GM04503 (cell line): ENCODE results near the gene HORMAD2.
A peak's percentile ranks its signal among the peaks of the same experiment; 100 is the strongest.
"Not testable (repeated sequence)": the region's sequence is repeated elsewhere in the genome, so short reads cannot be mapped to it uniquely, and the experiment has no call there.

Source experiments
- DNase-seq: peaks from one replicate; pipeline ENCODE4 v3.0.0-alpha.2; 2012; ENCODE audit warnings: low read depth

HORMAD2 gene

DNA sequence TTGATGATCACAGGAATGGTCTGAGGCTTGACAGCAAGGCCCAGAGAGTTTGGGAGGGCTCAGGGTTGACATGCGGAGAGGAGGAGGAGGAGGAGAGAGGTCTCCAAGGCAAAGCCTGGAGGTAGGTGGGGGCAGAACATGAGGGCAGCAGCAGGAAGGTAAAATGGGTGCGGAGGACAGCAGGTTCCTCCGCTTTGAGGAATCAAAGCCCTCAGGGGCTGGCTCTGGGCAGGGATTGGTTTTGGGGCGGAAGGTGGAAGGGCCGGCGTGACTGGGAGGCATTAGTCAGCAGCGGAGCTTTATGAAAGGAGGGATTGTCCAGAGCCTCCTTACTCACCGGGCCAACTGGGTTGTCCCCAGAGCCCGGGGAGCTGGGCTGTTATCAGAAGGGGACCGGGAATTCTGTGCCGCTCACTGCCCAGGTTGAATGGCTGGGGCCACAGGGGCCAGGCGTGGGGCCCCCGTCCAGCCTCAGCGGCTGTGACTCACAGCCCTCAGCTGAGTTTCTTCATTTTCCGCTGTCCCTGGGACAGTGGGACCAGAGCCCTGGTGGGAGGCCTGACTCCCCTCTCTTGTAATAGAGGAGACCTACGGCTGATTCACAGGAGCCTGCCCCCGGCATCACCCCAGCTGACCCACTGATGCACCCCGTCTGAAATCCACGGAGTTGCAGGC lies 130.1 kb downstream of the HORMAD2 start:
- DNase-seq, result no peak

DNA sequence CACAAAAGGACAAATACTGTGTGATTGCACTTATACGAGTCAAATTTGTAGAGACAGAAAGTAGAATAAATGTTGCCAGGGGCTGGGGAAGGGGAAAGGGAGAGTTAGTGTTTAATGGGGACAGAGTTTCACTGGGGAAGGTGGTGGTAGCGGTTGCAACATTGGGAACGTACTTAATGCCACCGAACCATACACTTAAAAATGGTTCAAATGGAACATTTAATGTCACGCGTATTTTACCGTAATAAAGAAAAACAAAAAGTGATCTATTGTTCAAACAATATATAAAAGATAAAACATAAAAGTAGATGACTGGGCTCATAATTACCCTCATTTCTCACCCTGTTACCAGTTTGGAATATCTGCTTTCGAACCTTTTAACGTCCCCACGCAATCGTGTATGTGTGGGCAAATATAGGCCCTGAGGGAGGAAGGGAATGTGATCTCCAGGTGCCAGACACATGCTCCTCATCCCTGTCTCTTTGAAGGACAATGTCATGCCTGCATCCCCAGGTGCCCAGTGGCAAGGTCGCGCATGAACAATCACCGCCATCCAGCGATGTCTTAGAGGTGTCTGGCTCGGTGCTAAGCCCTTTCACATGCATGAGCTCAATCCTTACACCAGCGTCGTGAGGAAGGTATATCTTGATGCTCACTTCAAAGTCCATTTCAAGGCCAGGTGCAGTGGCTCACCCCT lies 131.0 kb downstream of the HORMAD2 start:
- DNase-seq, result no peak

DNA sequence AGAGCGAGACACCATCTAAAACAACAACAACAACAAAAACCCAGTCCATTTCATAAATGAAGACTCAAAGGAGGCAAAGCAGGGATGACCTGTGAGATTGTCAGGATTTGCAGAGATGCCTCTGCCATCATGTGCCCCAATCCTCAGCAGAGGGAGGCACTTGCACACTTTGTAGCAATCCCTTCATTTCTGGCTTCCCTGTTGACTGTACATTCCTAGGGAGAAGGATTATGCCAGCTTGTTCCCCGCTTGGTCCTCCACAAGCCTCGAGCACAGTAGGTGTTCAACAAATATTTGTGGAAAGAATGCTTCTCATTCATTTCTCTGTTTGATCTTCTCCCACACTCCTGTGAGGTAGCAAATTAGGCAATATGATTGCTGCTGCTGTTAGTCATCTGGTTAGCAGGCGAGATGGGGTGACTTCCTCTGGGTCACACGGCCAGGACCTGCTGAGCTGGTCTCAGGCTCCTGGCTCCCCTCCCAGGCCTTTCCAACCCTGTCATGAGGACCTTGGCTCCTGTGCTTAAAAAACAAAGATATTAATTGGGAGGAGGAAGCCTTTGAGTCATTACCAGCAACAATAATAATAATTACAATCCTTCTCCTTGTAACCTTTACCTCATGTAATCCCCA lies 132.2 kb downstream of the HORMAD2 start:
- DNase-seq, result peak; percentile 83

DNA sequence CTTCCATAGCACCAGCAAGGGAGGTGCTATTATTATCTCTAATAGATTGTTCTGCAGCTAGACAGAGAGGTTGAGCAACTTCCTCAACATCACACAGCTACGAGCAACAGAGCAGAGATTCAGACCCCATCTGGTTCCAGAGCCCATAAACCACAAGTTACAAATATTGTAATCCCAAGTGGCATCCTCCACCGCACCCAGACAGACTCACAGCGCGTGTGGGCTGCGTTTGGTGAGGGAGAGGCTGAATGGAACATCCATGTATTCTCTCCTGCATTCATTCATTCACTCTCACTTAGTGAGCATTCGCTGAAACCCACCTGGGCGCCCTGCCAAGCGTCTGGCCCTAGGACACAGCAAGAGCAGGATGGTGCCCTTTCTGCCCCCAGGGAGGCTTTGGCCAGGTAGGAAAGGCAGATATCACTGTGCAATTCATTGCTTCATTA lies 132.8 kb downstream of the HORMAD2 start:
- DNase-seq, result no peak

DNA sequence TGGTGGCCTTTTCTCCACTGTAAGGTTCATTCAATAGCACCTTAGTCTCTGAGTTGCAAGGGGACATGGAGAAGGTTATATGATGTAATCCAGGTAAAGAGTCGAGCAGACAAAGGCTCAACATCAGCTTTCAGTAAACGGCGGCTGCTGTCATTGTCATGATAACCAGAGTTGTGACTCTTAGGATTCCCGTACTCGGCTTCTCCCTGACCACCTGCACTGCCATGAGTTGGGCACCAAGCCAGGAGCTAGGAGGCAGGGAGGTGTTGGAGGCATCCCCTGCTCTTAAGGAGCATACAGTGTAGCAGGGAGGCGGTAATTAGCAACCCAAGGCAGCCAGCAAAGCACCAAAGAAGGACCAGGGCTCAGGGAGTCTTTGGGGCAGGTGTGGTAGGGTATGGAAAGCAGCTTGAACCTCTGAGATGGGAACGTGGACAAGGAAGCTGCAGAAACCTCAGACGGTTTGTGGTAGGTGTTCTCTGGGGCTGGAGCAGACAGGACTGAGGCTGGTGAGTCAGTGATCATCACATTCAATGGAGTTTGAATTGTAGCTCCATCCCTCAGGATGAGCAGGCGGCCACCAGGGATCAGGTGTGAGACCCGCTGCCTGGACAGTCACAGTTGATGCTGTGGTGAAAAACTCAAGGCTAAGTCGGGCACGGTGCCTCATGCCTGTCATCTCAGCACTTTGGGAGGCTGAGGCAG lies 134.6 kb downstream of the HORMAD2 start:
- DNase-seq, result no peak

DNA sequence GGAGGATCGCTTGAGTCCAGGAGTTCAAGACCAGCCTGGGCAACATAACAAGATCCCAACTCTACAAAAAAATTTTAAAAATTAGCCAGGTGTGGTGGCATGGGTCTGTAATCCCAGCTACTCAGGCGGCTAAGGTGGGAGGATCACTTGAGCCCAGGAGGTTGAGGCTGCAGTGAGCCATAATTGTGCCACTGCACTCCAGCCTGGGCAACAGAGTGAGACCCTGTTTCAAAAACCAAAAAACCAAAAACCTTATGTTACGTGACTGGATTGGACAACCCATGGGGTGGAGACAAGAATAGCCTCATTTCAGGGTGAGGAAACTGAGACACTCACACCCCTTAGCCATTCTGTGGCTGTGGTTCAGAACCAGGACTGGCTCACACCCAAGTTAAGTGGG lies 136.0 kb downstream of the HORMAD2 start:
- not testable (repeated sequence) for DNase-seq

DNA sequence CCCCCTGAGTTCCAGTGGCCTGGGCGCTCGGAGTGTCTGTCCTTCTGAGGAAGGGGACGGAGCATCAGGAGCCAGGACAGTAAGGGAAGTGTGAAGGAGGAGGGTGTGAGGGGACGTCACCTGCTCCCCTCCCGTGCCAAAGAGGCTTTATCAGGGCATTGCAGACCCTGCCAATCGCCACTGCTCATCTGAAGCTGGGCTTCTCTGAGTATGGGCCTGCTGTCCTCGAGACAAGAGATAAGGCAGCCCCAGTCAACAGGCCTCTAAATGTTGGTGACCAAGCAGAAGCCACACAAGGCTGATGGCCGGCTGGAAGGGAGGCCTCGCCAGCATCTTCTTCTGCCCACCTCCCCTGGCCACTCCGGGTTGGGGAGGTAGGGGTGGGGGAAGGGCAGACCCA lies 136.4 kb downstream of the HORMAD2 start:
- DNase-seq, result no peak

DNA sequence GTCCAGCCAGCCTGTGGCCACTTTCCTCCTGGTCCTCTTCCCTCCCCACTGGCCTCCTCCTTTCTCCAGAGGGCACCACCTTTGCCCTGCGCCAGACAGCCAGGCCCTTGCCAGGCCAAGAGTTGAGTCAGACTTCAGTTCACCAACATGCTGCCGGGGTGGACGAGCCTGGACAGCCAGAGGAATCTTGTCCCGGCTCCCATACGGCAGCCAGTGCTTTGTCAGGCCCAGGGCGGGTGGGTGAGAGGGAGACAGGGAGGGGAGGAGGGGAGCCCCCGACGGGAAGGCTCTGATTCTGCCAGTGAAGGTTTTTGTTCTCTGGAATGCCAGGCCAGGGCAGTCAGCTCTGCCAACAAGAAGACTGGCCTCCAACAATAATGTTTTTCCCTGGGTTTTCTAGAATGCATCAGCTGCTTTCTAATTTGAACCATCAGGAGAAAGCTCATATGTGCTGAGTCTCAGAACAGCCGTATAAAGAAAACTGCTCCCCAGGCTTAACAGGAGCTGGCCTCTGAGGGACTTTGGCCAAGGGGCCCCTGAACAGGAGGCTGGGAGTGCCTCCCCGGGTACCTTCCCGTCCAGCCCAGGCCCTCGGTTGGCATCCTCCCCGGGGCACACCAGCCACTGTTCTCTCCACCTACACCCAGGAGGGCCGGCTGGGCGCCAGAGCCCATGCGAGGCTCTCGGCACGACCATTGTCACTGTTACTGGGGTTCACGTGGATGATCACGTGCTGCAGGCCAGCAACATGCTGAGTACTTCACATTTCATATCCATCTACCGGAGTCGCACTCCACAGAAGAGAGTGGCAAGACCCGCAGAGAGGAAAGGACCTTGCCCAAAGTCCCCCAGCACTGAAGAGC lies 137.7 kb downstream of the HORMAD2 start:
- no peak for DNase-seq

DNA sequence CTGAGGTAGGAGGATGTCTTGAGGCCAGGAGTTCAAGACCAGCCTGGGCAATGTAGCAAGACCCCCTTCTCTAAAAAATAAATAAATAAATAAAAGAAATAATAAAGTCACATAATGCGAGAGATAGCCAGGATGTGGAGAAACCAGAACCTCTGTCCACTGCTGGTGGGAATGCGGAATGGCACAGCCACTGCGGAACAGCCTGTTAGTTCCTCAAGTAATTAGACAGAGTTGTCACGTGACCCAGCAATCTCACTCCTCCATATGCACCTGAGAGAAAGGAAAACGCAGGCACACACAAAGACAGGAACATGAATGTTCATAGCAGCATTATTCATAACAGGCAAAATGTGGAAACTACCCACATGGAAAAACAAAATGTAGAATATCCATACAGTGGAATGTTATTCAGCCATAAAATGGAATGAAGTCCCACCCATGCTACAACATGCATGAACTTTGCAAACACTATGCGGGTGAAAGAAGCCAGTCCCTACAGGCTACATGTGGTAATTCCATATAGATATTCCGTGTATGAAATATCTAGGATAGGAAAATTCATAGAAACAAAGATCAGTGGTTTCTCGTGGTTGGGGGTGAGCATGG lies 138.9 kb downstream of the HORMAD2 start:
- DNase-seq, result no peak

DNA sequence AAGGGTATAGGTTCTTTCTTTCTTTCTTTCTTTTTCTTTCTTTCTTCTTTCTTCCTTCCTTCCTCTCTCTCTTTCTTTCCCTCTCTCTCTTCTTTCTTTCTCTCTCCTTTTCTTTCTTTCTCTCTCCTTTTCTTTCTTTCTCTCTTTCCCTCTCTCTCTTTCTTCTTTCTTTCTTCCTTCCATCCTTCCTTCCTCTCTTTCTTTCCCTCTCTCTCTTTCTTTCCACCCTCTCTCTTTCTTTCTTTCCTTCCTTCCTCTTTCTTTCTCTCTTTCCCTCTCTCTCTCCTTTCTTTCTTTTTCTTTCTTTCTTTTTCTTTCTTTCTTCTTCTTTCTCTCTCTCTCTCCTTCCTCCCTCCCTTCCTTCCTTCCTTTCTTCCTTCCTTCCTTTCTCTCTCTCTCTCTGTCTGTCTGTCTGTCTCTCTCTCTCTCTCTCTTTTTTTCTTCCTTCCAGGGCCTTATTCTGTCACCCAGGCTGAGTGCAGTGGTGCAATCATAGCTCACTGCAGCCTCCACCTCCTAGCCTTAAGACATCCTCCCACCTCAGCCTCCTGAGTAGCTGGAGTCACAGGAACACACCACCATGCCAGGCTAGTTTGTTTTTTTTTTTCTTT lies 139.5 kb downstream of the HORMAD2 start:
- no peak for DNase-seq

DNA sequence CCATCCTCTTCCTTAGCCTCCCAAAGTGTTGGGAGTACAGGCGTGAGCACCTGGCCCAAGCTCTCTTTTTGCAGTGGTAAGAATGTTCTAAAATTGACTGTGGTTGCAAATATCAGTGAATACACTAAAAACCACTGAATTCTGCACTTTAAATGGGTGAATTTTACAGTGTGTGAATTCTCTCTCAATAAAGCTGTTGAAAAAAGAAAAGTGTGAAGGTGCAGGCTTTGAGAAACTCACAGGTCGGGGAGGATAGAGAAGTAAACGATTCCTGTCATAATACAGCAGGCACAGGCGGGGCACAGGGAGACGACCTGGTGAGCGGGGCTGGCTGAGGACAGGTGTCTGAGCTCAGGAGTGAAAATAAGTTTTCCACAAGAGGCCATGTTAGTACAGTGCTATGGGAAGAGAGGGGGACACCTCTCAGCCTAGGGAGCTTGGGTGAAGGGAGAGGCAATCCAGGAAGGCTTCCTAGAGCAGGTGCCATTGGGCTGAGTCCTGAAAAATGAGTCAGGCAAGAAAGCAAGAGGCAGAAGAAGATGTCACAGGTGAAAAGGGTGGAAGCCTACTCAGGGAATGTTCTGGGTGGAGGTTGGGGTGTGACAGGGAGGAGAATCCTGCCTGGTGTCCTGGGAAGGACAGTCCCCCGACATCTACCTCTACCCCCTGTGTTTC lies 140.2 kb downstream of the HORMAD2 start:
- no peak for DNase-seq

DNA sequence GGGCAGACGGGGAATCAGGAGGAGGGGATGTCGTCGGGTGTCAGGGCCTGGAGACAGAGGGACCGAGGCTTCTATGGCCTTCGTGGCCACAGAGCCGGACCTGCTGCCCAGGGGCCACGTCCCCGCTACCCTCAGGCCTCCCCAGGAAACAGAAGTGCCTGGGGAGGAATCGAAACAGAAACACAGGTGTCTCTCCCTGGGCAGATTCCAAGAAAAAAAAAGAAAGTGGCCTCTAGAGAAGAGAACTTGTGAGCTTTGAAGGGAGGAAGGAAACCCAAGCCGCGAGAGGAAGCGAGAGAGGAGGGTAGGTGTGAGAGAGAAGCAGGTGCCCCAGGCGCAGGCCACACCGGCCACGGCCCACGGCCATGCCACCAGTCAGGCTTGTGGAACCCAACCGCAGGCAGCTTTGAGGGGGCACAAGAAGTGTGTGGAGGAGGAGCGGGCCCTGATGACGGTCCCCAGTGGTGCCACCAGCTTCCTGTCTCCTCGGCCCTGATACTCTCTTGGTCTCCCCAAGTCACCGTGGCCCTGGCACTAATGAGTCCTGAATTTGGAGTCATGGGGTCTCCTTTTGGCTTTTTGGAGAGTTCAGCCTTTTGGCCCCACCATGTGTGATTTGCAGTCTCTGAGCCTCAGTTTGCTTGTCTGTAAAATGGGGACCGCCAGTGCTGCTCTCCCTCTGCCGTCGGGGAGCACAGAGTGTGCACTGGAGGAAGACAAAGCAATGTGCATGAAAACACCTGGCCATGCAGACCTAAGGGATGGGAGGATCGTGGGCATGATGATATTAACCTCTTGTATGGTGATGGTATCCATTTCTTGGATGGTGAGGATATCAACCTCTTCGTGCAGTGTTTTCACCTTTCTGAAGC lies 141.1 kb downstream of the HORMAD2 start:
- DNase-seq, result no peak

DNA sequence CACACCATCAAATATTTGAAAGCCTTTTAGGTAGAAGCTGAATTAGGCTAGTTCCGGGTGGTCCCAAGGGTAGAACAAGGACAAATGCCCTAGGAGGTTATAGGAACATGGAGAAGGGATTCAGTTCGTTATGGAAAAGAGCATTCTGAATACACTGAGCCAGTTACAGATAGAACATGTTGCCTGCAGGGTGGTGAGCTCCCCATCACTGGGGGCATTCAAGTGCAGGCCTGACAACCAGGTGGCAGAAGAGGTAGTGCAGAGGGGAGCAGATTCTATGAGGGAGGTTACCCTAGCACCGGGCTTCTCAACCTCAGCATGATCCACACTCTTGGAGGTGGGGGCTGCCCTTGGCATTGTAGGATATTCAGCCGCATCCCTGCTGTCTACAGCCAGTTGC lies 142.1 kb downstream of the HORMAD2 start:
- no peak for DNase-seq

DNA sequence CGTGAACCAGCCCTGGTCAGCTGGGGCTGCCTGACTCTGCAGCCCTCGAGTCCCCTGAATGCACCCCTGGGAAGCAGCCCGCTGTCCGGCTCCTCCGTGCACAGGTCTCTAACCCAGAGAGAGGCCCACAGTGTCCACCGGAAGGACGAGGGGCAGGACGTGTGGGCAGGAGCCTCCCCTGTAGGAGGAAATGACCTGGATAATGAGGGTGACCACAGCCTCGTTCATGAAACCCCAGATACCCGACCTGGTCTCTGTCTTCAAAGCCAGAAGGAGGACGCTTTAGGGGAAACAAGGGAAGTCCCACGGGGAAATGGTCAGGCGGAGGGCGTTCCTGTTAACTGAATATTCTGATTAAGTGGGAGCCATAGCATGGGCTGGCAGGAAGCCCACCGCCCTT lies 143.0 kb downstream of the HORMAD2 start:
- DNase-seq, result no peak

DNA sequence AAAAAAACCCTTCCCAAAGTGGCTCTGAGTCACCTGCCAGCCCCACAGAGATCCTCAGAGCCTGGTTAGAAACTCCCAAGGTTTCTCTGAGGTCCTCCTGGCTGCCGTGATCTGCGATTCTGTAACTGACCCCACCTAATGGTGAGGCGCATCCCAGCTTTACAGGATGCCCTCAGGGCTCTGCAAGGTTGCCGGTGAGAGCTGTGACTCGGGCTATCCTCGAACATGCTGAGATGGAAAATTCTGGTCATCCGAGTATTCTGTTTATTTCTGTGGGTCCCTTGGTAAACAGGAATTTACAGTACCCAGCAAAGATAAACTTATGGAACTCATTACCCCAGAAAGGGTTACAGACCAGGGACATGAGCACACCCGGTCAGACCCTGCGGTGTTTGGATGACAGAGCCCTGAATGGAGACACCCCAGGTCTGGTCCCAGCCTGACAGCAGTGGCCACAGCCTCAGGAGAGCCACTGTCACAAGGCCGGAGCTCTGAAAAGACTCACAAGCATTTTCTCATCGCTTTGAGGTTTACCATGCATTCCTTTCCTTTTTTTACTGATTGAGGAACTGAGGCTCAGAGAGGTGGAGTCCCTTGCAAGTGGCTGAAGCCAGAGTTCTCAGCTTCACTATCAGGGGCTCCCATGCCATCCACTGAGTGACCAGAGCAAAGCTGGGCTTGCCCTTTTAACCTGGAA lies 144.0 kb downstream of the HORMAD2 start:
- no peak for DNase-seq

DNA sequence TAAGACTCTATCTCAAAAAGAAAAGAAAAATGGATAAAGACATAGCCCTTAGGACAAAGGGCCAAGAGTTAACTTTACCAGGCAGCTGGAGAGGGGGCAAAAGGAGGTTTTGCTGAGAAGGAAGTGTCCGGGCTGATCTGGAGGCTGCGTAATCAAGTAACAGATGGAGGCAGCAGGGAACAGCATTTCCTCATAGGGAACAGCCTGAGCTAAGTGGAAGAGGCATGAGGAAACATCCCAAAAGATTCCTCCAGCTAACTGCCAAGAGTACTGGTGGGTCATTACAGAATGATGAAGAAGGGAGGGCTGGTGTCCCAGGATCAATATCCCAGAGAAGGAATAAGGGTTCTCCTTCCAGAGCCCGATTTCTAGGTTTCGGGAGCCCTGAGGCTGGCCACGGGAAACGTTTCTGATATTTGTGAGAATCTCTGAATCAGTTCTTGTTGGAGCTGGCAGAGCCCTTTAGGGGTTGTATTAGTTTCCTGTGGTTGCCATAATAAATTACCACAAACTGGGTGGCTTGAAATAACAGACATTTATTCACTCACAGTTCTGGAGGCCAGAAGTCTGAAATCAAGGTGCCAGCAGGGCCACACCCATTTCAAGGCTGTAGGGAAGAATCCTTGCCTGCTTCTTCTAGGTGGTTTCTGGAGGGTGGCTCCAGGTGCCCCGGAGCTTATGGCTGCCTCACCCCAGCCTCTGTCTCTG lies 145.1 kb downstream of the HORMAD2 start:
- no peak for DNase-seq

DNA sequence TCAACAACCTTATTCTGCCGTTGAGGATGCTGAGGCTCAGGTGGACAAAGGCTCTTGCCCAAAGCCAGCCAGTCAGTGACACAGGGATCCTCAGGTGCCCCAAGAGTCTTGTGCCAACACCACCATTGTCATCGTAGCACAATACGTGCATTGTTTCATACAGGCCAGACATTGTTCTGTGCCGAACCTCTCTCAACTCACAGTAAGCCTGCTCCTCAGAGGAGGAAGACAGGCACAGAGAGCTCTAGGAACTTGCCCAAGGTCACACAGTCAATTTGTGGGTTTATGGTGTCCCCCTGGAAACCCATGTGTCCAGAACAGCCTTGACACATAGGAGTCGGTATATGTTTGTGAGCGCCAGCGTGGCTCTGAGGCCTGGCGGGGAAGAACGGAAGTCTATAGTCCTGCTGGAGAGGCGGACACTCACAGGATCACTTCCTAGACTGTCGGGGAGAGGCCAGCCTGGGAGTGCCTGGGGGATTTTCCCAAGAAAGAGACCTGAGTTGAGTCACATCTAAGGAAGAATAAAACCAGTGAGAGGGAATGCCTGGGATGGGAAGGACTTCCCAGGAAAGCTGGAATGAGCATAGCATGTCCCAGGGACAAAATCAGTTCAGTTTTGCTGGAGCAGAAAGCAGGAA lies 146.0 kb downstream of the HORMAD2 start:
- no peak for DNase-seq
